ENCODE data around the gene RELN. TPM values are rescaled to one million over a fixed set of nuclear protein-coding genes. Genes with fewer than 3 reads are reported as not detected.
A peak's percentile ranks its signal among the peaks of the same experiment; 100 is the strongest.

The RELN gene
- total and polyA plus RNA-seq, 9 of the 15 experiments (the other 6 are each of a cell fraction or from before 2014, with no cell fraction given): 12.9 to 43.2 (median 18.1) TPM

- Histone ChIP-seq H3K4me3 (no peak overlapping the region), H4K20me1 (replicated peaks; ENCODE audit: control insufficient read depth, insufficient read depth, low read length) (no peaks in the 10 kb centered on the region), H3K27ac (ENCODE audit: extremely low read depth, low read depth, low read length) (no peak overlapping the region), H3K27me3 (ENCODE audit: control insufficient read depth in 2 of 2, insufficient read depth in 2 of 2, low read length in 2 of 2) (no peaks in the 10 kb centered on the region), H3K4me1 (replicated peaks in 1 of 2; ENCODE audit: control insufficient read depth in 2 of 2, insufficient read depth in 2 of 2, low read length in 2 of 2) (no peaks in the 10 kb centered on the region; a peak in 1 of 5 replicates), H3K4me2 (ENCODE audit: insufficient read depth, low read length) (no peak overlapping the region), H3K9me1 (ENCODE audit: control insufficient read depth, insufficient read depth, low read length) (no peaks in the 10 kb centered on the region), H2AFZ (ENCODE audit: low read depth, low read length) (no peak overlapping the region), H3K9me3 (replicated peaks; ENCODE audit: control insufficient read depth, insufficient read depth, low read depth, low read length) (no peaks in the 10 kb centered on the region), H3K79me2 (ENCODE audit: control insufficient read depth, insufficient read depth, low read length) (no peaks in the 10 kb centered on the region), H3K36me3 (ENCODE audit: control insufficient read depth, insufficient read depth, low read length) (peaks cover 2% of the 10 kb centered on the region; the same call in 1 of the 3 replicates), H3K9ac (ENCODE audit: insufficient read depth in 1 of 2, low read depth in 2 of 2, low read length in 2 of 2) (no peak overlapping the region)
- ChIA-PET CTCF (ENCODE audit: low intra/inter-chr PET ratio) (no interaction called here), POLR2A (interaction anchor here (0.7 kb wide), 1 partner anchor 62 kb away, joined by 6 read pairs; no protein-coding TSS in a partner anchor)
- in situ Hi-C loops (cut with MboI): no loop called here
- intact Hi-C loops (cut with micrococcal nuclease): no loop called here
- DNase-seq (ENCODE audit: extremely low read depth in 1 of 4, low spot score in 3 of 4): no peak
- BruUV-seq (replicated peaks): no TSS peak
- WGBS (ENCODE audit: insufficient coverage, low coverage, missing lambda C conversion rate): 0% methylated on average over 1 of the region's 1 CpG
- peak; percentile 43; the same call in 1 of the 3 replicates for ATAC-seq
- FAIRE-seq: no peak
- no peak for TF ChIP-seq SIX5 (IDR thresholded peaks at IDR 0.05; ENCODE audit: borderline replicate concordance in 1 of 2, insufficient read depth in 1 of 2, low read depth in 1 of 2, low read length in 2 of 2)
- TF ChIP-seq, protein P1, sequence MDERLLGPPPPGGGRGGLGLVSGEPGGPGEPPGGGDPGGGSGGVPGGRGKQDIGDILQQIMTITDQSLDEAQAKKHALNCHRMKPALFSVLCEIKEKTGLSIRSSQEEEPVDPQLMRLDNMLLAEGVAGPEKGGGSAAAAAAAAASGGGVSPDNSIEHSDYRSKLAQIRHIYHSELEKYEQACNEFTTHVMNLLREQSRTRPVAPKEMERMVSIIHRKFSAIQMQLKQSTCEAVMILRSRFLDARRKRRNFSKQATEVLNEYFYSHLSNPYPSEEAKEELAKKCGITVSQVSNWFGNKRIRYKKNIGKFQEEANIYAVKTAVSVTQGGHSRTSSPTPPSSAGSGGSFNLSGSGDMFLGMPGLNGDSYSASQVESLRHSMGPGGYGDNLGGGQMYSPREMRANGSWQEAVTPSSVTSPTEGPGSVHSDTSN (CRISPR knock-in tag; IDR thresholded peaks at IDR 0.05; ENCODE audit: low read depth): no peak
- TF ChIP-seq, protein P1 (tag; conservative IDR thresholded peaks at IDR 0.05; ENCODE audit: low read depth): peak; percentile 56
- no peak for TF ChIP-seq RHOXF2B (CRISPR knock-in tag; conservative IDR thresholded peaks at IDR 0.05)
- TF ChIP-seq PTBP1 (IDR thresholded peaks at IDR 0.05; ENCODE audit: low read depth, low read length): no peak
- TF ChIP-seq NFRKB (IDR thresholded peaks at IDR 0.05; ENCODE audit: low read depth): no peak
- no peak for TF ChIP-seq SAP30 (IDR thresholded peaks at IDR 0.05; ENCODE audit: borderline replicate concordance, insufficient read depth, low read depth, low read length, poor library complexity, severe bottlenecking)
- TF ChIP-seq RFX1 (IDR thresholded peaks at IDR 0.05): peak; percentile 97
- TF ChIP-seq, protein P2, sequence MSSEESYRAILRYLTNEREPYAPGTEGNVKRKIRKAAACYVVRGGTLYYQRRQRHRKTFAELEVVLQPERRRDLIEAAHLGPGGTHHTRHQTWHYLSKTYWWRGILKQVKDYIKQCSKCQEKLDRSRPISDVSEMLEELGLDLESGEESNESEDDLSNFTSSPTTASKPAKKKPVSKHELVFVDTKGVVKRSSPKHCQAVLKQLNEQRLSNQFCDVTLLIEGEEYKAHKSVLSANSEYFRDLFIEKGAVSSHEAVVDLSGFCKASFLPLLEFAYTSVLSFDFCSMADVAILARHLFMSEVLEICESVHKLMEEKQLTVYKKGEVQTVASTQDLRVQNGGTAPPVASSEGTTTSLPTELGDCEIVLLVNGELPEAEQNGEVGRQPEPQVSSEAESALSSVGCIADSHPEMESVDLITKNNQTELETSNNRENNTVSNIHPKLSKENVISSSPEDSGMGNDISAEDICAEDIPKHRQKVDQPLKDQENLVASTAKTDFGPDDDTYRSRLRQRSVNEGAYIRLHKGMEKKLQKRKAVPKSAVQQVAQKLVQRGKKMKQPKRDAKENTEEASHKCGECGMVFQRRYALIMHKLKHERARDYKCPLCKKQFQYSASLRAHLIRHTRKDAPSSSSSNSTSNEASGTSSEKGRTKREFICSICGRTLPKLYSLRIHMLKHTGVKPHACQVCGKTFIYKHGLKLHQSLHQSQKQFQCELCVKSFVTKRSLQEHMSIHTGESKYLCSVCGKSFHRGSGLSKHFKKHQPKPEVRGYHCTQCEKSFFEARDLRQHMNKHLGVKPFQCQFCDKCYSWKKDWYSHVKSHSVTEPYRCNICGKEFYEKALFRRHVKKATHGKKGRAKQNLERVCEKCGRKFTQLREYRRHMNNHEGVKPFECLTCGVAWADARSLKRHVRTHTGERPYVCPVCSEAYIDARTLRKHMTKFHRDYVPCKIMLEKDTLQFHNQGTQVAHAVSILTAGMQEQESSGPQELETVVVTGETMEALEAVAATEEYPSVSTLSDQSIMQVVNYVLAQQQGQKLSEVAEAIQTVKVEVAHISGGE (CRISPR knock-in tag; IDR thresholded peaks at IDR 0.05): no peak
- TF ChIP-seq CEBPB (tag; IDR thresholded peaks at IDR 0.05): no peak
- no peak for TF ChIP-seq ZNF253 (CRISPR knock-in tag; conservative IDR thresholded peaks at IDR 0.05)
- no peak for TF ChIP-seq SPI1 (IDR thresholded peaks at IDR 0.05; ENCODE audit: borderline replicate concordance, low read depth, low read length)
- no peak for TF ChIP-seq ETV1 (tag; conservative IDR thresholded peaks at IDR 0.05; ENCODE audit: low read depth)
- no peak for TF ChIP-seq BMI1 (IDR thresholded peaks at IDR 0.05; ENCODE audit: low read length)
- peak in 1 of 2 experiments; percentile 68; a peak in 1 of 4 replicates for TF ChIP-seq CSDE1 (IDR thresholded peaks at IDR 0.05)
- TF ChIP-seq, protein P3, sequence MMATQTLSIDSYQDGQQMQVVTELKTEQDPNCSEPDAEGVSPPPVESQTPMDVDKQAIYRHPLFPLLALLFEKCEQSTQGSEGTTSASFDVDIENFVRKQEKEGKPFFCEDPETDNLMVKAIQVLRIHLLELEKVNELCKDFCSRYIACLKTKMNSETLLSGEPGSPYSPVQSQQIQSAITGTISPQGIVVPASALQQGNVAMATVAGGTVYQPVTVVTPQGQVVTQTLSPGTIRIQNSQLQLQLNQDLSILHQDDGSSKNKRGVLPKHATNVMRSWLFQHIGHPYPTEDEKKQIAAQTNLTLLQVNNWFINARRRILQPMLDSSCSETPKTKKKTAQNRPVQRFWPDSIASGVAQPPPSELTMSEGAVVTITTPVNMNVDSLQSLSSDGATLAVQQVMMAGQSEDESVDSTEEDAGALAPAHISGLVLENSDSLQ (IDR thresholded peaks at IDR 0.05): peak; percentile 97
Observed at GRCh38 chr7:103934508-103934907, 55.0 kb downstream of the RELN start.
